Measurements from ENCODE around the gene ARHGAP18. TPM values are rescaled to one million over a fixed set of nuclear protein-coding genes. Genes with fewer than 3 reads are reported as not detected.

ARHGAP18 gene
- total and polyA plus RNA-seq, 10 of the 15 experiments (the other 5 are each of a cell fraction or from before 2014, with no cell fraction given) = 18.2 to 52.2 (median 31.7) TPM

DNA sequence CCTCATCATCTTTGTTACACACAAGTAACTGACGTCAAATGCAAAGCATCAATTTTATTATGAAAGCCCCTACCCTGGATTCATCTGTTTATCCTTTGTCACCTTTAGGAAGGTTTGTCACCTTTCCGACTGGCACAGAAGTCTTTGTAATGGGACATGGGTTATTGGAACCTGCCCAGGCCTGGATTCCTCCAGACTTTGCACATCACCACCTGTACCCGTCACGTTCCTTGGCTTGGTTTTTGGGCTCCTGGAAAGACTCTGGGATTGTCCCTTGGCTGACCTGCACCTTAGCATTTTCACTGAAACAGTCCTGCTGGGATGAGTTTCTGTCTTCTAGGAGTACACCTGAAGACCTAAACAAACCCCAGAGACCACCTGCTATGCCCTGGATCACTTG, 15.4 kb upstream of the ARHGAP18 start:
- ChIA-PET POLR2A (interaction anchor here (0.6 to 2.0 kb wide), 3 partner anchors 10 to 65 kb away, joined by 3 to 7 read pairs (median 4); partner anchors contain the start of gene ARHGAP18), CTCF (interaction anchor here (1.1 to 11.3 kb wide), 9 partner anchors 11 to 226 kb away, joined by 3 to 411 read pairs (median 7); no protein-coding TSS in a partner anchor), RAD21 (ENCODE audit: unreplicated experiment) (interaction anchor here (1.1 to 10.9 kb wide), 8 partner anchors 9 to 225 kb away, joined by 3 to 268 read pairs (median 5); partner anchors contain the start of gene ARHGAP18), SMC1A (ENCODE audit: uncharacterized antibody, unreplicated experiment) (interaction anchor here (0.8 to 11.3 kb wide), 10 partner anchors 12 to 224 kb away, joined by 3 to 407 read pairs (median 6); partner anchors contain the start of gene ARHGAP18)
- Histone ChIP-seq H3K4me3 (no peak overlapping the region), H3K4me1 (ENCODE audit: control insufficient read depth, insufficient read depth, low read length) (no peaks in the 10 kb centered on the region), H3K9ac (ENCODE audit: control insufficient read depth, insufficient read depth, low read length) (no peak overlapping the region), H4K20me1 (ENCODE audit: control insufficient read depth, insufficient read depth) (no peaks in the 10 kb centered on the region), H3K4me2 (ENCODE audit: control insufficient read depth, insufficient read depth) (no peak overlapping the region), H3K79me2 (ENCODE audit: control insufficient read depth, insufficient read depth, low read length) (no peaks in the 10 kb centered on the region), H3K9me3 (replicated peaks; ENCODE audit: control insufficient read depth, insufficient read depth, low read length) (no peaks in the 10 kb centered on the region), H3K27ac (ENCODE audit: control insufficient read depth, insufficient read depth) (no peak overlapping the region), H3K36me3 (ENCODE audit: control insufficient read depth in 2 of 2, insufficient read depth in 2 of 2, low read length in 1 of 2) (no peaks in the 10 kb centered on the region), H3K27me3 (replicated peaks in 1 of 2; ENCODE audit: control insufficient read depth in 2 of 2, insufficient read depth in 2 of 2, low read length in 1 of 2) (no peaks in the 10 kb centered on the region), H2AFZ (ENCODE audit: control insufficient read depth, low read depth, low read length) (no peak overlapping the region)
- BruUV-seq (replicated peaks) = no TSS peak
- ATAC-seq = no peak
- DNase-seq (ENCODE audit: low read depth, low spot score) = no peak
- TF ChIP-seq MTA2 (IDR thresholded peaks at IDR 0.05; ENCODE audit: low read depth) (no peak), EP300 (IDR thresholded peaks at IDR 0.05; ENCODE audit: borderline replicate concordance in 1 of 2, control insufficient read depth in 1 of 2, low read depth in 2 of 2, low read length in 2 of 2) (no peak), ZNF622 (IDR thresholded peaks at IDR 0.05) (no peak), ZNF24 (IDR thresholded peaks at IDR 0.05) (no peak), SMARCA5 (IDR thresholded peaks at IDR 0.05) (no peak), CHD4 (IDR thresholded peaks at IDR 0.05) (no peak)
- TF ChIP-seq, protein P1, sequence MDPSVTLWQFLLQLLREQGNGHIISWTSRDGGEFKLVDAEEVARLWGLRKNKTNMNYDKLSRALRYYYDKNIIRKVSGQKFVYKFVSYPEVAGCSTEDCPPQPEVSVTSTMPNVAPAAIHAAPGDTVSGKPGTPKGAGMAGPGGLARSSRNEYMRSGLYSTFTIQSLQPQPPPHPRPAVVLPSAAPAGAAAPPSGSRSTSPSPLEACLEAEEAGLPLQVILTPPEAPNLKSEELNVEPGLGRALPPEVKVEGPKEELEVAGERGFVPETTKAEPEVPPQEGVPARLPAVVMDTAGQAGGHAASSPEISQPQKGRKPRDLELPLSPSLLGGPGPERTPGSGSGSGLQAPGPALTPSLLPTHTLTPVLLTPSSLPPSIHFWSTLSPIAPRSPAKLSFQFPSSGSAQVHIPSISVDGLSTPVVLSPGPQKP (IDR thresholded peaks at IDR 0.05; ENCODE audit: low read depth, low read length) = no peak
- intact Hi-C loops (cut with micrococcal nuclease; ENCODE audit: unreplicated experiment) (no loop called here), in situ Hi-C loops (cut with MboI) (no loop called here)
- no peak for FAIRE-seq
- 90% methylated on average over 4 of the region's 4 CpGs for WGBS (ENCODE audit: insufficient coverage, insufficient replicate concordance, low lambda C conversion rate, missing lambda C conversion rate)

Measured in GM12878 (cell line).